Prostate gland (tissue), 2 donors: ENCODE results near the gene DNAH6. TPM values are rescaled to one million over a fixed set of nuclear protein-coding genes. Genes with fewer than 3 reads are reported as not detected.

Experiments
- DNase-seq: peaks from one replicate; pipeline ENCODE4 v3.0.0-alpha.2; 2019; ENCODE audit warnings: low spot score
- H3K27ac ChIP-seq, 2 donors: fragments of 200-600 bp; sonication (generic); 2 replicates each; pipeline ENCODE4 v1.5.1; 2017 to 2019
- H3K27me3 ChIP-seq: fragments of 200-600 bp; sonication (generic); replicated peaks from 2 replicates; pipeline ENCODE4 v1.5.1; 2019; ENCODE audit not compliant: insufficient read depth
- H3K36me3 ChIP-seq, 2 donors: fragments of 200-600 bp; sonication (generic); 1 replicate in 1 of 2; 2 replicates in 1 of 2; pipeline versions ENCODE4 v1.5.1 to v1.8.1; 2017 to 2019
- H3K4me1 ChIP-seq: fragments of 200-600 bp; sonication (generic); replicated peaks from 2 replicates; pipeline ENCODE4 v1.5.1; 2019
- H3K4me3 ChIP-seq, 2 donors: fragments of 200-600 bp; sonication (generic); 2 replicates each; pipeline ENCODE4 v1.5.1; 2017 to 2019
- H3K9me3 ChIP-seq: fragments of 200-600 bp; sonication (generic); 2 replicates; pipeline ENCODE4 v1.5.1; 2017
- POLR2A ChIP-seq: fragments of 450-650 bp; IDR thresholded peaks from one replicate; pipeline ENCODE4 v1.6.1; 2016; ENCODE audit warnings: antibody characterized with exemption, mild to moderate bottlenecking
- POLR2AphosphoS5 ChIP-seq: sonication (generic); formaldehyde crosslinking; IDR thresholded peaks from one replicate; pipeline ENCODE4 v1.6.1; 2017; ENCODE audit warnings: antibody characterized with exemption
- WGBS: methylation state at CpG from one replicate; pipeline ENCODE4 v1.1.5; 2018; 5-methylcytosine and 5-hydroxymethylcytosine counted together
- intact Hi-C: fragments of 100-400 bp; cut with DNase I; formaldehyde crosslinking; loops from one replicate; pipeline ENCODE4 v1.14.2; 2022
- total RNA-seq, 2 donors: library from RNA; depleted of rRNA; stranded (reverse); fragments of >200 nt; gene quantifications; one replicate each; pipeline ENCODE4 v1.1.0, GENCODE V29; 2016
- TF ChIP-seq, protein P1 (sequence below), 4 experiments: fragments of 200-600 bp in 2 of 4; fragments of 450-650 bp in 2 of 4; sonication (generic) in 2 of 4; IDR thresholded peaks; 1 replicate in 3 of 4; 2 replicates in 1 of 4; pipeline ENCODE4 v1.5.1; 2016 to 2019; ENCODE audit warnings: antibody characterized with exemption in 4 of 4, mild to moderate bottlenecking in 2 of 4, moderate library complexity in 2 of 4

Gene DNAH6
- total RNA-seq, 2 donors from 2014 or later = 1.1 to 4.9 TPM

DNA sequence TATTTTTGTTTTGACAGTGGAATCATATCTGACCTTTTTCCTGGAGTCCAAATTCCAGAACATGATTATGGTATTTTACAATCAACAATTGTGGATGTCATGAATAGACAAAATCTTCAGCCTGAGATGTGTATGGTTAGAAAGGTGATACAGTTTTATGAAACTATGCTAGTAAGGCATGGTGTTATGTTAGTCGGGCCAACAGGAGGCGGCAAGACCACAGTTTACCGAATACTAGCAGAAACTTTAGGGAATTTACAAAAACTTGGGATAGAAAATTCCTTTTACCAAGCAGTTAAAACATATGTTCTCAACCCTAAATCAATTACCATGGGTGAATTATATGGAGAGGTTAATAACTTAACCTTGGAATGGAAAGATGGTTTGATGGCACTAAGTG, 137.0 kb downstream of the DNAH6 start:
- 89% methylated on average over 3 of the region's 3 CpGs for WGBS
- Histone ChIP-seq H3K4me1 (no peaks in the 10 kb centered on the region), H3K27me3 (no peaks in the 10 kb centered on the region), H3K27ac (no peak overlapping the region), H3K36me3 (no peaks in the 10 kb centered on the region), H3K9me3 (no peaks in the 10 kb centered on the region), H3K4me3 (no peak overlapping the region)
- intact Hi-C loops = no loop called here
- DNase-seq = no peak
- TF ChIP-seq, protein P1, sequence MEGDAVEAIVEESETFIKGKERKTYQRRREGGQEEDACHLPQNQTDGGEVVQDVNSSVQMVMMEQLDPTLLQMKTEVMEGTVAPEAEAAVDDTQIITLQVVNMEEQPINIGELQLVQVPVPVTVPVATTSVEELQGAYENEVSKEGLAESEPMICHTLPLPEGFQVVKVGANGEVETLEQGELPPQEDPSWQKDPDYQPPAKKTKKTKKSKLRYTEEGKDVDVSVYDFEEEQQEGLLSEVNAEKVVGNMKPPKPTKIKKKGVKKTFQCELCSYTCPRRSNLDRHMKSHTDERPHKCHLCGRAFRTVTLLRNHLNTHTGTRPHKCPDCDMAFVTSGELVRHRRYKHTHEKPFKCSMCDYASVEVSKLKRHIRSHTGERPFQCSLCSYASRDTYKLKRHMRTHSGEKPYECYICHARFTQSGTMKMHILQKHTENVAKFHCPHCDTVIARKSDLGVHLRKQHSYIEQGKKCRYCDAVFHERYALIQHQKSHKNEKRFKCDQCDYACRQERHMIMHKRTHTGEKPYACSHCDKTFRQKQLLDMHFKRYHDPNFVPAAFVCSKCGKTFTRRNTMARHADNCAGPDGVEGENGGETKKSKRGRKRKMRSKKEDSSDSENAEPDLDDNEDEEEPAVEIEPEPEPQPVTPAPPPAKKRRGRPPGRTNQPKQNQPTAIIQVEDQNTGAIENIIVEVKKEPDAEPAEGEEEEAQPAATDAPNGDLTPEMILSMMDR (IDR thresholded peaks at IDR 0.05) = no peak
- no peak for TF ChIP-seq POLR2A
- TF ChIP-seq POLR2AphosphoS5 = no peak

DNA sequence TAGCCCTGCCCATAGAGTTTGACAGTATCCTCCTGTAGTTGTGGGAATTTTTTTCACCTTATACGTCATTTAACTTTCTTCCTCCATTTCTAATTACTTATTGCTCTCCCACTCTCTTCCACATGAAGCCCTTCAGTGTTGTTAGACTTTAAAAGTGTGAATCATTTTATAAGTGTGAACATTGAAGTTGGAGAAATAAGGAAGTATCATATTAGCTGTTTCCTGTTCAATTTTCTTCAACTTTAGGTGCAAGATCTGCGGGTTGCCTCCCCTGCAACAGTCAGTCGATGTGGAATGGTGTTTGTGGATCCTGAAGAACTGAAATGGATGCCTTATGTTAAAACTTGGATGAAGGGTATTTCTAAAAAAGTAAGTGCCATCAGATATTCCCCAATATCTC, 138.1 kb downstream of the DNAH6 start:
- WGBS = 92% methylated on average over 3 of the region's 3 CpGs
- no peaks in the 10 kb centered on the region for H3K36me3 ChIP-seq
- H3K27ac ChIP-seq = no peak overlapping the region
- no peak overlapping the region for H3K4me3 ChIP-seq
- no peaks in the 10 kb centered on the region for H3K27me3 ChIP-seq
- intact Hi-C loops = no loop called here
- no peaks in the 10 kb centered on the region for H3K9me3 ChIP-seq
- TF ChIP-seq, protein P1 (IDR thresholded peaks at IDR 0.05) = no peak
- no peak for TF ChIP-seq POLR2AphosphoS5
- H3K4me1 ChIP-seq = no peaks in the 10 kb centered on the region
- no peak for DNase-seq

DNA sequence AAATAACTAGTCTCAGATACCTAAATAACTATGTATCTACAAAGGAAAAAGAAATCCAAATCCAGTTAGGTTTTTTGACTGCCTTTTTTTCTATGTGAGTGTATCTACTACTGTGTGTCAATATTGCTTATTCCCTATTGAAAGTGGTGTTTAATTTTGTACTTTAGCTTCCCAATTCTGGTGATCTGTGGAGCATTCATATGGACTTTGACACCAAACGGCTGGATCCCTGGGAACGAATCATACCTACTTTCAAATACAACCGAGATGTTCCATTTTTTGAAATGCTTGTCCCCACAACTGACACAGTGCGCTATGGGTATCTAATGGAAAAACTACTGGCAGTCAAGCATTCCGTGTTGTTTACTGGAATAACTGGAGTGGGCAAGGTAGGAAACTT, 152.8 kb downstream of the DNAH6 start:
- 95% methylated on average over 5 of the region's 5 CpGs for WGBS
- TF ChIP-seq POLR2AphosphoS5 = no peak
- TF ChIP-seq, protein P1 (IDR thresholded peaks at IDR 0.05) = no peak
- TF ChIP-seq POLR2A = no peak
- no peak overlapping the region for H3K27ac ChIP-seq
- no peaks in the 10 kb centered on the region for H3K27me3 ChIP-seq
- intact Hi-C loops = no loop called here
- H3K36me3 ChIP-seq = no peaks in the 10 kb centered on the region
- H3K4me3 ChIP-seq = no peak overlapping the region
- H3K4me1 ChIP-seq = no peaks in the 10 kb centered on the region
- H3K9me3 ChIP-seq = no peaks in the 10 kb centered on the region
- DNase-seq = no peak

DNA sequence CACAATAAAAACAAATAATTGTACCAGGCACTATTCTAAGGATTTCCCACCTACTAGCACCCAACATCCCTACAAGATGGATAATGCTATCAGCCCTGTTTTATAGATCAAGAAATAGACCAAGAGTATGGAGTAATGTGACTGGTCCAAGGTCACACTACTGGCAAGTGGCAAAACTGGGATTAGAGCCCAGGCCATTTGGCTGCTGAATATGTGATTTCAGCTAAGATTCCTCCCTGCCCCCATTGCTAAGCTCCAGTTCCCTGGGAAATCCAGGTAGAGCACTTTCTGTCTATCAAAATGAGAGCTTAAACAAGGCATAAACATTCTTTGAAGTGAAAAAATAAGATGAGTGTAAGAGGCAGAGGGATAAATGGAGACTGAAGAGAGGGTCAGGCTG, 157.8 kb downstream of the DNAH6 start:
- DNase-seq = no peak
- no peaks in the 10 kb centered on the region for H3K9me3 ChIP-seq
- intact Hi-C loops = no loop called here
- no peak overlapping the region for H3K27ac ChIP-seq
- H3K27me3 ChIP-seq = no peaks in the 10 kb centered on the region
- TF ChIP-seq, protein P1 (IDR thresholded peaks at IDR 0.05) = no peak
- TF ChIP-seq POLR2A (no peak), POLR2AphosphoS5 (no peak)
- H3K4me1 ChIP-seq = no peaks in the 10 kb centered on the region
- H3K36me3 ChIP-seq = no peaks in the 10 kb centered on the region
- no peak overlapping the region for H3K4me3 ChIP-seq

DNA sequence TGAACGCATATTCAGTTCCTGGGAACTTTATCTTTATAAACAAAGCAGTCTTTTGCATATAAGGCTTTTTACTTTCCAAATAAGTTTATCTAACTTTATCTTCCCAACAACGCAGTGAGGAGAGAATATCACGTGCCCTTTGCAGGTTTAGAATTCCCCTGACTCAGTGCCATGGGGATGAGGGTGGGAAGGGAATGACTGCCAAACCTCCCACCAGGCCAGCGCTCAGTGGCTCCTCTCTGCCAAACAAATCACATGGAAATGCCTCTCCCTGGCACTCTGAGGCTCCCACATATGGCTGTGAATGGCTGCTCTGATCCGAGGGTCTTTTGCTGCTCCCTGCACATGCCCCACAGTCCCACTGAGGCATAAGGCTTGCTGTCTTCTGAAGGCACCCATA, 158.3 kb downstream of the DNAH6 start:
- H3K4me1 ChIP-seq = no peaks in the 10 kb centered on the region
- no peaks in the 10 kb centered on the region for H3K27me3 ChIP-seq
- H3K36me3 ChIP-seq = no peaks in the 10 kb centered on the region
- intact Hi-C loops = no loop called here
- no peak overlapping the region for H3K4me3 ChIP-seq
- no peaks in the 10 kb centered on the region for H3K9me3 ChIP-seq
- H3K27ac ChIP-seq = no peak overlapping the region
- 66% methylated on average over 5 of the region's 5 CpGs for WGBS
- DNase-seq = no peak
- TF ChIP-seq POLR2AphosphoS5 (no peak), POLR2A (no peak)
- TF ChIP-seq, protein P1 (IDR thresholded peaks at IDR 0.05) = no peak
